Tibial nerve (tissue), 4 donors: Measurements from ENCODE around the gene PNPLA4.

Experiments
- EP300 ChIP-seq, 2 donors: sonication (generic); formaldehyde crosslinking; IDR thresholded peaks; one replicate each; pipeline ENCODE4 v1.6.1; 2017; ENCODE audit warnings: antibody characterized with exemption in 2 of 2, mild to moderate bottlenecking in 1 of 2
- POLR2A ChIP-seq, 2 donors: fragments of 450-650 bp; IDR thresholded peaks; one replicate each; pipeline ENCODE4 v1.6.1; 2017; ENCODE audit warnings: antibody characterized with exemption in 2 of 2, mild to moderate bottlenecking in 2 of 2, moderate library complexity in 2 of 2
- TF ChIP-seq, protein P1 (sequence below), 5 experiments: fragments of 200-600 bp in 3 of 5; fragments of 450-650 bp in 2 of 5; sonication (generic) in 3 of 5; IDR thresholded peaks; one replicate each; pipeline ENCODE4 v1.5.1; 2016 to 2019; ENCODE audit warnings: antibody characterized with exemption in 5 of 5, mild to moderate bottlenecking in 3 of 5, moderate library complexity in 2 of 5

DNA sequence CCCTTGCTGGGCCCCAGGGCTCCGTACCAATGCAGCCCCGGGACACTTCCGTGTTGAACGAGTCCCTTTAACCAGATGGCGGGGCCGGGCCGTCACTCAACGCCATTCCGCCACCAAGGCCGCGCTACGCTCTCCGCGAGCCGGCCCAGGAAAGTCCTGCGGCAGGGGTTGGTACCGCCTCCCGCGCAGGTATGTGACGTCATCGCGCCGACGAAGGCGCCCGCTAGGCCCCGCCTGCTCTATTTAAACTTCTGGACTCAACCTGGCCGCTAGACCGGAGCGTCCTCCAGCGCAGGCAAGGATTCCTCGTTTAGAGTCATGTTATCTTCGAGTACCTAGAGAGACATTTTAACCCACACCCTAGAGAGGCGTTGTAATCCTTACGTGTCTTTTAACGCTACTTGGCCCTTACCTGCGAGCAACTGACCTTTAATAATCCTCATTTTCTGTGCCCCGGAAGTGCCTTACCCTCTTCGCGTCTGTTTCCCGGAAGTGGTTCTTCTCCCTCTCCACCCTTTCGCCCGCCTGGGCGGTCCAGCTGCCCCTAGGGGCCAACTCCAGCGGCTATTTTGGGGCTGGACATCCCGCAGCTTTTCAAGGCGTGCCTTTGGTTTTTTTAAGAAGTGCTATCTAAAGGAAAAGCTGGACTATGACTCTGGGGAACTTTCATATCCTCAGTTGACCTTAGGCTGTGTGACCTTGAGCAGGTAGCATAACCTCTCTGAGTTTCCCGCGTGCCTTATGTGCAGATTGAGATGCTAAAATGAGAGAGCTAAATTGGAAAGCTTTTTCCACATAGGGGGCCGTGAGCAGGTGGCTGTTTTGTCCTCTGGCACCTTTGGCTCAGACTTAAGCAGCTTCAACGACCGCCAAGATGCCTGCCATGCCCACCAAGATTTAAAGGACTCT, at the start of gene PNPLA4:
- TF ChIP-seq POLR2A (IDR thresholded peaks at IDR 0.05) (peak in 1 of 2 donors; percentile 23), EP300 (IDR thresholded peaks at IDR 0.05) (peak in 1 of 2 donors; percentile 8)
- TF ChIP-seq, protein P1, sequence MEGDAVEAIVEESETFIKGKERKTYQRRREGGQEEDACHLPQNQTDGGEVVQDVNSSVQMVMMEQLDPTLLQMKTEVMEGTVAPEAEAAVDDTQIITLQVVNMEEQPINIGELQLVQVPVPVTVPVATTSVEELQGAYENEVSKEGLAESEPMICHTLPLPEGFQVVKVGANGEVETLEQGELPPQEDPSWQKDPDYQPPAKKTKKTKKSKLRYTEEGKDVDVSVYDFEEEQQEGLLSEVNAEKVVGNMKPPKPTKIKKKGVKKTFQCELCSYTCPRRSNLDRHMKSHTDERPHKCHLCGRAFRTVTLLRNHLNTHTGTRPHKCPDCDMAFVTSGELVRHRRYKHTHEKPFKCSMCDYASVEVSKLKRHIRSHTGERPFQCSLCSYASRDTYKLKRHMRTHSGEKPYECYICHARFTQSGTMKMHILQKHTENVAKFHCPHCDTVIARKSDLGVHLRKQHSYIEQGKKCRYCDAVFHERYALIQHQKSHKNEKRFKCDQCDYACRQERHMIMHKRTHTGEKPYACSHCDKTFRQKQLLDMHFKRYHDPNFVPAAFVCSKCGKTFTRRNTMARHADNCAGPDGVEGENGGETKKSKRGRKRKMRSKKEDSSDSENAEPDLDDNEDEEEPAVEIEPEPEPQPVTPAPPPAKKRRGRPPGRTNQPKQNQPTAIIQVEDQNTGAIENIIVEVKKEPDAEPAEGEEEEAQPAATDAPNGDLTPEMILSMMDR (IDR thresholded peaks at IDR 0.05) = peak in 2 of 5 experiments; percentile 27 to 31
